ENCODE measurements around the gene ATP1A1.
A peak's percentile ranks its signal among the peaks of the same experiment; 100 is the strongest.

Gene ATP1A1

GRCh38 chr1:116408803-116409720 is 36.0 kb downstream of the ATP1A1 start:
- H3K4me3 ChIP-seq (ENCODE audit: low read depth in 1 of 5, low read length in 5 of 5) = no peak overlapping the region
- no peaks in the 10 kb centered on the region for H3K27me3 ChIP-seq (ENCODE audit: control insufficient read depth in 5 of 5, insufficient read depth in 4 of 5, low read length in 5 of 5)
- no peaks in the 10 kb centered on the region for H3K4me1 ChIP-seq (ENCODE audit: control insufficient read depth in 5 of 5, insufficient read depth in 5 of 5, low read length in 5 of 5)
- H3K36me3 ChIP-seq (ENCODE audit: control insufficient read depth in 5 of 5, insufficient read depth in 5 of 5, low read length in 5 of 5) = peaks cover 0 to 39% (median 36%) of the 10 kb centered on the region in 5 donors
- no peaks in the 10 kb centered on the region for H3K9me3 ChIP-seq (ENCODE audit: control insufficient read depth in 5 of 5, low read length in 5 of 5)
- H3K27ac ChIP-seq (ENCODE audit: low read depth, low read length) = no peak overlapping the region
- no peak overlapping the region for H3K9ac ChIP-seq (ENCODE audit: low read length in 5 of 5)

- peaks cover 0 to 32% (median 29%) of the 10 kb centered on the region in 5 donors for H3K36me3 ChIP-seq (ENCODE audit: control insufficient read depth in 5 of 5, insufficient read depth in 5 of 5, low read length in 5 of 5)
- H3K4me3 ChIP-seq (ENCODE audit: low read depth in 1 of 5, low read length in 5 of 5) = no peak overlapping the region
- no peaks in the 10 kb centered on the region for H3K27me3 ChIP-seq (ENCODE audit: control insufficient read depth in 5 of 5, insufficient read depth in 4 of 5, low read length in 5 of 5)
- H3K4me1 ChIP-seq (ENCODE audit: control insufficient read depth in 5 of 5, insufficient read depth in 5 of 5, low read length in 5 of 5) = no peaks in the 10 kb centered on the region
- H3K9me3 ChIP-seq (ENCODE audit: control insufficient read depth in 5 of 5, low read length in 5 of 5) = no peaks in the 10 kb centered on the region
- no peak overlapping the region for H3K27ac ChIP-seq (ENCODE audit: low read depth, low read length)
- no peak overlapping the region for H3K9ac ChIP-seq (ENCODE audit: low read length in 5 of 5)
Measured at GRCh38 chr1:116409751-116410191, 36.7 kb downstream of the ATP1A1 start.

GRCh38 chr1:116411784-116412479 is 38.9 kb downstream of the ATP1A1 start:
- H3K27ac ChIP-seq (ENCODE audit: low read depth, low read length) = no peak overlapping the region

GRCh38 chr1:116412480-116412798 is 39.4 kb downstream of the ATP1A1 start:
- peaks cover 0 to 4% (median 3%) of the 10 kb centered on the region in 5 donors for H3K4me1 ChIP-seq (ENCODE audit: control insufficient read depth in 5 of 5, insufficient read depth in 5 of 5, low read length in 5 of 5)
- H3K27ac ChIP-seq (ENCODE audit: low read depth, low read length) = no peak overlapping the region

More at GRCh38 chr1:116411784-116412479, 38.9 kb downstream of the ATP1A1 start:
- Histone ChIP-seq H3K4me1 (ENCODE audit: control insufficient read depth in 5 of 5, insufficient read depth in 5 of 5, low read length in 5 of 5) (no peaks in the 10 kb centered on the region), H3K27me3 (ENCODE audit: control insufficient read depth in 5 of 5, insufficient read depth in 4 of 5, low read length in 5 of 5) (no peaks in the 10 kb centered on the region), H3K9ac (ENCODE audit: low read length in 5 of 5) (no peak overlapping the region), H3K36me3 (ENCODE audit: control insufficient read depth in 5 of 5, insufficient read depth in 5 of 5, low read length in 5 of 5) (peaks cover 0 to 10% (median 9%) of the 10 kb centered on the region in 5 donors), H3K9me3 (ENCODE audit: control insufficient read depth in 5 of 5, low read length in 5 of 5) (no peaks in the 10 kb centered on the region), H3K4me3 (ENCODE audit: low read depth in 1 of 5, low read length in 5 of 5) (no peak overlapping the region)

GRCh38 chr1:116412898-116413297 is 39.9 kb downstream of the ATP1A1 start:
- Histone ChIP-seq H3K4me3 (ENCODE audit: low read depth in 1 of 5, low read length in 5 of 5) (no peak overlapping the region), H3K4me1 (ENCODE audit: control insufficient read depth in 5 of 5, insufficient read depth in 5 of 5, low read length in 5 of 5) (peaks cover 3 to 9% (median 7%) of the 10 kb centered on the region in 5 donors), H3K9me3 (ENCODE audit: control insufficient read depth in 5 of 5, low read length in 5 of 5) (no peaks in the 10 kb centered on the region), H3K27ac (ENCODE audit: low read depth, low read length) (no peak overlapping the region), H3K36me3 (ENCODE audit: control insufficient read depth in 5 of 5, insufficient read depth in 5 of 5, low read length in 5 of 5) (peaks cover 0 to 8% (median 6%) of the 10 kb centered on the region in 5 donors), H3K9ac (ENCODE audit: low read length in 5 of 5) (no peak overlapping the region), H3K27me3 (ENCODE audit: control insufficient read depth in 5 of 5, insufficient read depth in 4 of 5, low read length in 5 of 5) (no peaks in the 10 kb centered on the region)

More at GRCh38 chr1:116412480-116412798, 39.4 kb downstream of the ATP1A1 start:
- Histone ChIP-seq H3K27me3 (ENCODE audit: control insufficient read depth in 5 of 5, insufficient read depth in 4 of 5, low read length in 5 of 5) (no peaks in the 10 kb centered on the region), H3K9me3 (ENCODE audit: control insufficient read depth in 5 of 5, low read length in 5 of 5) (no peaks in the 10 kb centered on the region), H3K36me3 (ENCODE audit: control insufficient read depth in 5 of 5, insufficient read depth in 5 of 5, low read length in 5 of 5) (peaks cover 0 to 8% (median 6%) of the 10 kb centered on the region in 5 donors), H3K9ac (ENCODE audit: low read length in 5 of 5) (no peak overlapping the region), H3K4me3 (ENCODE audit: low read depth in 1 of 5, low read length in 5 of 5) (no peak overlapping the region)

- no peaks in the 10 kb centered on the region for H3K27me3 ChIP-seq (ENCODE audit: control insufficient read depth in 5 of 5, insufficient read depth in 4 of 5, low read length in 5 of 5)
- H3K27ac ChIP-seq (ENCODE audit: low read depth, low read length) = no peak overlapping the region
- H3K4me1 ChIP-seq (ENCODE audit: control insufficient read depth in 5 of 5, insufficient read depth in 5 of 5, low read length in 5 of 5) = peaks cover 3 to 14% (median 12%) of the 10 kb centered on the region in 5 donors
- H3K9me3 ChIP-seq (ENCODE audit: control insufficient read depth in 5 of 5, low read length in 5 of 5) = no peaks in the 10 kb centered on the region
- peaks cover 0 to 8% (median 6%) of the 10 kb centered on the region in 5 donors for H3K36me3 ChIP-seq (ENCODE audit: control insufficient read depth in 5 of 5, insufficient read depth in 5 of 5, low read length in 5 of 5)
- no peak overlapping the region for H3K9ac ChIP-seq (ENCODE audit: low read length in 5 of 5)
- H3K4me3 ChIP-seq (ENCODE audit: low read depth in 1 of 5, low read length in 5 of 5) = no peak overlapping the region
Measured at GRCh38 chr1:116413414-116413813, 40.4 kb downstream of the ATP1A1 start.

- Histone ChIP-seq H3K4me1 (ENCODE audit: control insufficient read depth in 5 of 5, insufficient read depth in 5 of 5, low read length in 5 of 5) (peaks cover 3 to 18% (median 17%) of the 10 kb centered on the region in 5 donors), H3K9me3 (ENCODE audit: control insufficient read depth in 5 of 5, low read length in 5 of 5) (no peaks in the 10 kb centered on the region), H3K27ac (ENCODE audit: low read depth, low read length) (no peak overlapping the region), H3K9ac (ENCODE audit: low read length in 5 of 5) (no peak overlapping the region), H3K36me3 (ENCODE audit: control insufficient read depth in 5 of 5, insufficient read depth in 5 of 5, low read length in 5 of 5) (peaks cover 0 to 2% (median 1%) of the 10 kb centered on the region in 5 donors), H3K4me3 (ENCODE audit: low read depth in 1 of 5, low read length in 5 of 5) (no peak overlapping the region), H3K27me3 (ENCODE audit: control insufficient read depth in 5 of 5, insufficient read depth in 4 of 5, low read length in 5 of 5) (no peaks in the 10 kb centered on the region)
Measured at GRCh38 chr1:116414364-116414763, 41.3 kb downstream of the ATP1A1 start.

GRCh38 chr1:116415200-116415698 is 42.2 kb downstream of the ATP1A1 start:
- peaks cover 3 to 18% (median 17%) of the 10 kb centered on the region in 5 donors for H3K4me1 ChIP-seq (ENCODE audit: control insufficient read depth in 5 of 5, insufficient read depth in 5 of 5, low read length in 5 of 5)
- no peak overlapping the region for H3K27ac ChIP-seq (ENCODE audit: low read depth, low read length)

GRCh38 chr1:116415699-116416533 is 42.9 kb downstream of the ATP1A1 start:
- peak overlapping the region in 1 of 5 donors; percentile 36 for H3K9ac ChIP-seq (ENCODE audit: low read length in 5 of 5)
- peaks cover 0 to 2% (median 0%) of the 10 kb centered on the region in 5 donors for H3K36me3 ChIP-seq (ENCODE audit: control insufficient read depth in 5 of 5, insufficient read depth in 5 of 5, low read length in 5 of 5)
- no peaks in the 10 kb centered on the region for H3K9me3 ChIP-seq (ENCODE audit: control insufficient read depth in 5 of 5, low read length in 5 of 5)
- H3K27me3 ChIP-seq (ENCODE audit: control insufficient read depth in 5 of 5, insufficient read depth in 4 of 5, low read length in 5 of 5) = no peaks in the 10 kb centered on the region
- peaks cover 3 to 18% (median 17%) of the 10 kb centered on the region in 5 donors for H3K4me1 ChIP-seq (ENCODE audit: control insufficient read depth in 5 of 5, insufficient read depth in 5 of 5, low read length in 5 of 5)
- no peak overlapping the region for H3K4me3 ChIP-seq (ENCODE audit: low read depth in 1 of 5, low read length in 5 of 5)
- no peak overlapping the region for H3K27ac ChIP-seq (ENCODE audit: low read depth, low read length)

More at GRCh38 chr1:116415200-116415698, 42.2 kb downstream of the ATP1A1 start:
- H3K27me3 ChIP-seq (ENCODE audit: control insufficient read depth in 5 of 5, insufficient read depth in 4 of 5, low read length in 5 of 5) = no peaks in the 10 kb centered on the region
- H3K9me3 ChIP-seq (ENCODE audit: control insufficient read depth in 5 of 5, low read length in 5 of 5) = no peaks in the 10 kb centered on the region
- H3K4me3 ChIP-seq (ENCODE audit: low read depth in 1 of 5, low read length in 5 of 5) = no peak overlapping the region
- H3K36me3 ChIP-seq (ENCODE audit: control insufficient read depth in 5 of 5, insufficient read depth in 5 of 5, low read length in 5 of 5) = peaks cover 0 to 2% (median 0%) of the 10 kb centered on the region in 5 donors
- no peak overlapping the region for H3K9ac ChIP-seq (ENCODE audit: low read length in 5 of 5)
